GM18508 (cell line): ENCODE measurements around the gene AXIN2.
"Not testable (repeated sequence)": the region's sequence is repeated elsewhere in the genome, so short reads cannot be mapped to it uniquely, and the experiment has no call there.

Experiments used
- ATAC-seq: cut with Tn5 transposase; IDR thresholded peaks from one replicate; pipeline ENCODE4 v1.9.1; 2021; ENCODE audit warnings: moderate number of reproducible peaks; ENCODE audit not compliant: insufficient read depth, unreplicated experiment

AXIN2 gene

GRCh38 chr17:65538675-65539529 is 22.5 kb downstream of the AXIN2 start:
- no peak for ATAC-seq

- no peak for ATAC-seq
Observed at GRCh38 chr17:65537845-65538674, 23.4 kb downstream of the AXIN2 start.

- ATAC-seq, result no peak
Observed at GRCh38 chr17:65537343-65537844, 24.1 kb downstream of the AXIN2 start.

GRCh38 chr17:65536573-65537342 is 24.7 kb downstream of the AXIN2 start:
- ATAC-seq, result no peak

- ATAC-seq, result no peak
Observed at GRCh38 chr17:65535777-65536572, 25.5 kb downstream of the AXIN2 start.

GRCh38 chr17:65533852-65534457 is 27.5 kb downstream of the AXIN2 start:
- ATAC-seq, result no peak

GRCh38 chr17:65533056-65533745 is 28.2 kb downstream of the AXIN2 start:
- no peak for ATAC-seq

GRCh38 chr17:65532101-65532890 is 29.2 kb downstream of the AXIN2 start:
- no peak for ATAC-seq

GRCh38 chr17:65531256-65532100 is 30.0 kb downstream of the AXIN2 start:
- no peak for ATAC-seq

GRCh38 chr17:65530523-65531255 is 30.8 kb downstream of the AXIN2 start:
- ATAC-seq, result no peak

- ATAC-seq, result no peak
Observed at GRCh38 chr17:65529761-65530522, 31.5 kb downstream of the AXIN2 start.

- no peak for ATAC-seq
Observed at GRCh38 chr17:65529040-65529633, 32.3 kb downstream of the AXIN2 start.

- no peak for ATAC-seq
Observed at GRCh38 chr17:65527857-65528591, 33.4 kb downstream of the AXIN2 start.

- no peak for ATAC-seq
Observed at GRCh38 chr17:65527381-65527780, 34.1 kb downstream of the AXIN2 start.

- not testable (repeated sequence) for ATAC-seq
Observed at GRCh38 chr17:65526854-65527253, 34.6 kb downstream of the AXIN2 start.
